ENCODE results near the gene PKN1.
A peak's percentile ranks its signal among the peaks of the same experiment; 100 is the strongest.

The PKN1 gene

GRCh38 chr19:14432791-14433553 is at the start of gene PKN1:
Gene PKN1, plus strand, starts transcription at chr19:14433306. Its CDS starts 216 bp downstream, at chr19:14433522.
- DNase-seq (ENCODE audit: extremely low read depth, insufficient read length): peak; percentile 71
- H3K27me3 ChIP-seq (replicated peaks; ENCODE audit: control insufficient read depth, insufficient read depth, low read length): no peaks in the 10 kb centered on the region

GRCh38 chr19:14383661-14384555 is 49.2 kb upstream of the PKN1 start:
- Histone ChIP-seq H3K36me3 (ENCODE audit: control insufficient read depth, insufficient read depth, low read length) (no peaks in the 10 kb centered on the region; the same call in 1 of the 2 replicates), H3K27me3 (replicated peaks; ENCODE audit: control insufficient read depth, insufficient read depth, low read length) (no peaks in the 10 kb centered on the region), H3K4me3 (replicated peaks; ENCODE audit: low read depth, low read length) (peak overlapping the region; percentile 85)
- peak; percentile 78 for DNase-seq (ENCODE audit: extremely low read depth, insufficient read length)
- TF ChIP-seq CTCF (IDR thresholded peaks at IDR 0.05; ENCODE audit: insufficient read depth, low read length, poor library complexity, severe bottlenecking): no peak

More at GRCh38 chr19:14432791-14433553, at the start of gene PKN1:
- Histone ChIP-seq H3K4me3 (replicated peaks; ENCODE audit: low read depth, low read length) (peak within 1 kb of the TSS; percentile 79), H3K36me3 (ENCODE audit: control insufficient read depth, insufficient read depth, low read length) (no peaks in the 10 kb centered on the region)
- no peak for TF ChIP-seq CTCF (IDR thresholded peaks at IDR 0.05; ENCODE audit: insufficient read depth, low read length, poor library complexity, severe bottlenecking)

GRCh38 chr19:14385492-14385891 is 47.6 kb upstream of the PKN1 start:
- Histone ChIP-seq H3K4me3 (replicated peaks; ENCODE audit: low read depth, low read length) (peak overlapping the region; percentile 46), H3K36me3 (ENCODE audit: control insufficient read depth, insufficient read depth, low read length) (no peaks in the 10 kb centered on the region; the same call in none of the 2 replicates), H3K27me3 (replicated peaks; ENCODE audit: control insufficient read depth, insufficient read depth, low read length) (no peaks in the 10 kb centered on the region)
- DNase-seq (ENCODE audit: extremely low read depth, insufficient read length): peak; percentile 58
- TF ChIP-seq CTCF (IDR thresholded peaks at IDR 0.05; ENCODE audit: insufficient read depth, low read length, poor library complexity, severe bottlenecking): no peak

- no peaks in the 10 kb centered on the region for H3K27me3 ChIP-seq (replicated peaks; ENCODE audit: control insufficient read depth, insufficient read depth, low read length)
- DNase-seq (ENCODE audit: extremely low read depth, insufficient read length): no peak
- no peak for TF ChIP-seq CTCF (IDR thresholded peaks at IDR 0.05; ENCODE audit: insufficient read depth, low read length, poor library complexity, severe bottlenecking)
- no peak overlapping the region for H3K4me3 ChIP-seq (replicated peaks; ENCODE audit: low read depth, low read length)
- peaks cover 21% of the 10 kb centered on the region for H3K36me3 ChIP-seq (ENCODE audit: control insufficient read depth, insufficient read depth, low read length)
Observed at GRCh38 chr19:14390548-14390947, 42.6 kb upstream of the PKN1 start.

GRCh38 chr19:14391156-14391821 is 41.8 kb upstream of the PKN1 start:
- no peak for TF ChIP-seq CTCF (IDR thresholded peaks at IDR 0.05; ENCODE audit: insufficient read depth, low read length, poor library complexity, severe bottlenecking)
- H3K36me3 ChIP-seq (ENCODE audit: control insufficient read depth, insufficient read depth, low read length): peaks cover 26% of the 10 kb centered on the region
- no peak overlapping the region for H3K4me3 ChIP-seq (replicated peaks; ENCODE audit: low read depth, low read length)
- no peak for DNase-seq (ENCODE audit: extremely low read depth, insufficient read length)
- H3K27me3 ChIP-seq (replicated peaks; ENCODE audit: control insufficient read depth, insufficient read depth, low read length): no peaks in the 10 kb centered on the region
